Measurements from ENCODE around the gene NCBP2L.

The NCBP2L gene

GRCh38 chrX:107775000-107775733 is 2.4 kb upstream of the NCBP2L start:
- DNase-seq (ENCODE audit: low spot score) = no peak

GRCh38 chrX:107775734-107776511 is 1.6 kb upstream of the NCBP2L start, which contains the start of gene TSC22D3:
TSC22D3 (minus strand) TSS chrX:107775787; CDS start chrX:107775419, 368 bp downstream.
- DNase-seq (ENCODE audit: low spot score) = peak; percentile 60
- TF ChIP-seq CTCF (IDR thresholded peaks at IDR 0.05; ENCODE audit: extremely low read depth, missing control alignments) = no peak

More at GRCh38 chrX:107775000-107775733, 2.4 kb upstream of the NCBP2L start:
- no peak for TF ChIP-seq CTCF (IDR thresholded peaks at IDR 0.05; ENCODE audit: extremely low read depth, missing control alignments)

GRCh38 chrX:107776649-107777535 is 641 bp upstream of the NCBP2L start:
- peak; percentile 43 for TF ChIP-seq CTCF (IDR thresholded peaks at IDR 0.05; ENCODE audit: extremely low read depth, missing control alignments)
- peak; percentile 78 for DNase-seq (ENCODE audit: low spot score)

- DNase-seq (ENCODE audit: low spot score) = no peak
- TF ChIP-seq CTCF (IDR thresholded peaks at IDR 0.05; ENCODE audit: extremely low read depth, missing control alignments) = no peak
Measured at GRCh38 chrX:107780525-107780924, 3.0 kb downstream of the NCBP2L start.

- DNase-seq (ENCODE audit: low spot score) = no peak
- no peak for TF ChIP-seq CTCF (IDR thresholded peaks at IDR 0.05; ENCODE audit: extremely low read depth, missing control alignments)
Measured at GRCh38 chrX:107787827-107788226, 10.3 kb downstream of the NCBP2L start.

- DNase-seq (ENCODE audit: low spot score) = no peak
- TF ChIP-seq CTCF (IDR thresholded peaks at IDR 0.05; ENCODE audit: extremely low read depth, missing control alignments) = no peak
Measured at GRCh38 chrX:107804427-107804826, 26.9 kb downstream of the NCBP2L start.

Data from GM20000 (cell line).